HPDE6-E6E7 (cell line): ENCODE results near the gene NDUFS8.

Source experiments
- DNase-seq: peaks from one replicate; pipeline ENCODE4 v3.0.0; 2011; ENCODE audit warnings: missing footprints; ENCODE audit errors: extremely low spot score

The NDUFS8 gene

DNA sequence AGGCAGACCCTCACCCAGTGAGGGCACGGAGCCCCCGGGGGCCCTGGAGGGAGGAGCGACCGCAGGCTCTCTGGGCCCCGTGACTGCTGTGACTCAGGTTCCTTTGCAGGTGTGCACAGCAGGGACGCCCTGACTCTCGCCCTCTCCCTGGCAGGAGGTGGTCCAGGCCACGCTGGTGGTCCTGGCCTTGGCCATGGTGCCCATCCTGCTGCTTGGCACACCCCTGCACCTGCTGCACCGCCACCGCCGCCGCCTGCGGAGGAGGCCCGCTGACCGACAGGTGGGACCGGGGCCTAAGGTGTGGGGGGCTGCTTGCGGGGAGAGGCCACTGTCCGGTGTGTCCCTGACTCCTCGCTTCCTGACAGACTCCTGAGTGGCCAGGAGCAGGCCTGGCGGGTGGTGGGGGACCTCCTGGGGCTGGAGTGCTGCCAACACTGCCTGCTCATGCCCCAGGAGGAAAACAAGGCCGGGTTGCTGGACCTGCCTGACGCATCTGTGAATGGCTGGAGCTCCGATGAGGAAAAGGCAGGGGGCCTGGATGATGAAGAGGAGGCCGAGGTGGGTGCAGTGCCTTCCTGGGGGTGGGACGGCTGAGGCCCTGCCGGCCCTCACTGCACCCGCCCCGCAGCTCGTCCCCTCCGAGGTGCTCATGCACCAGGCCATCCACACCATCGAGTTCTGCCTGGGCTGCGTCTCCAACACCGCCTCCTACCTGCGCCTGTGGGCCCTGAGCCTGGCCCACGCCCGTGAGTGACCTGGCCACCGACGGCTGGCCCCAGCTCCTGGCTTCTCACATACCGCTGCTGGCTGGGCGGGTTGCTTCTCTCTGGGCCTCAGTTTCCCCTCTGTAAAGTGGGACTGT lies 19.3 kb downstream of the NDUFS8 start:
- DNase-seq = no peak

DNA sequence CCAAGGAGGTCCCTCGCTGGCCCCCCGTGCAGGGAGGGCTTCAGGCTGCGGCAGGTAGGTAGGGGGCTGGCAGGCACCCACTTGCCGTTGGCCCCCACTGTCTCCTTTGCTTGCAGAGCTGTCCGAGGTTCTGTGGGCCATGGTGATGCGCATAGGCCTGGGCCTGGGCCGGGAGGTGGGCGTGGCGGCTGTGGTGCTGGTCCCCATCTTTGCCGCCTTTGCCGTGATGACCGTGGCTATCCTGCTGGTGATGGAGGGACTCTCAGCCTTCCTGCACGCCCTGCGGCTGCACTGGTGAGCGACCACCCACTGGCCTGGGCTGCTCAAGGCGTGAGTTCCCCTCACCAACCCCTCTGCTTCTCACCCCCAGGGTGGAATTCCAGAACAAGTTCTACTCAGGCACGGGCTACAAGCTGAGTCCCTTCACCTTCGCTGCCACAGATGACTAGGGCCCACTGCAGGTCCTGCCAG lies 19.9 kb downstream of the NDUFS8 start:
- no peak for DNase-seq

DNA sequence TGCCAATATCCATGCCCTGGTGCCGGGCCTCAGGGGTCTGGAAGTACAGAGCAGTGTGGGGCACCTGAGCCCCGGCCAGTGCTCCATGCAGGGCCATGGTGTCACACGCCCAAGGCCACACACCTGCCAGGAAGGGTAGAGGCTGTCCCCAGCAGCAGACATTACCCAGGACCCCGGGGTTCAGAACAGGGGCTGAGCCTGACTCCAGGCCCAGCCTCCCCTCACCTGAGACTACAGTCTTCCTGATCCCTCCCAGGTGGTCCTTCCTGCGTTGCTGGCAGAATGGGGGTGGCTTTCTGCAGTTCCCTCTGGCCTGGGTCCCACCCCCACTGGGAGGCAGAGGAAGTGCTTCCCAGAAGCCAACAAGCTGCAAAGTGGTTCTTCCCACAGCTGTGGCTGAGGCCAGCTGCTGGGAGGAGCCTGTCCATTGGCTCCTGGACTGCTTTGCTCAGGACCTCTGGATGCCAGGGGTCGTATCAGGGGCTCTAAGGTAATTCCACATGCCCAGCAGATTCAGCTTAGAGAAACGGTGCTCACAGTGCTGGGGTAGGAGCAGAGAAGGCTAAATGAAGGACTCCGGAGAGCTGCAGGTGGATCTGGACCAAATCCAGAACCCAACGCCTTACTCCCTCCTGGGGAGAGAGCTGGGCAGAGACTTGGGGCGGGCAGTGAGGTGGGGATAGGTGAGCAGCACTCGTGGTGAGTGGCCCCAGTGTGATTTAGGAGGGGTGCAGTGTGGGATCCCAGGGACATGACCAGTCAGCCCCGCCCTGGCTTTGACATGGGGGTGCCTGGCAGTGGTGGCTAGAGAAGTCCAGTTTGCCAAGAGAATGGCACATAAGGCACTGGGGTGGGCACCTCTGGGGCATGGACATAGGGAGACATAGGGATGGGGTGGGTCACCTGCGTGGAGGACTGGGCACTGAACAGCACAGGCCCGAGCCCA lies 21.0 kb downstream of the NDUFS8 start:
- DNase-seq = no peak

DNA sequence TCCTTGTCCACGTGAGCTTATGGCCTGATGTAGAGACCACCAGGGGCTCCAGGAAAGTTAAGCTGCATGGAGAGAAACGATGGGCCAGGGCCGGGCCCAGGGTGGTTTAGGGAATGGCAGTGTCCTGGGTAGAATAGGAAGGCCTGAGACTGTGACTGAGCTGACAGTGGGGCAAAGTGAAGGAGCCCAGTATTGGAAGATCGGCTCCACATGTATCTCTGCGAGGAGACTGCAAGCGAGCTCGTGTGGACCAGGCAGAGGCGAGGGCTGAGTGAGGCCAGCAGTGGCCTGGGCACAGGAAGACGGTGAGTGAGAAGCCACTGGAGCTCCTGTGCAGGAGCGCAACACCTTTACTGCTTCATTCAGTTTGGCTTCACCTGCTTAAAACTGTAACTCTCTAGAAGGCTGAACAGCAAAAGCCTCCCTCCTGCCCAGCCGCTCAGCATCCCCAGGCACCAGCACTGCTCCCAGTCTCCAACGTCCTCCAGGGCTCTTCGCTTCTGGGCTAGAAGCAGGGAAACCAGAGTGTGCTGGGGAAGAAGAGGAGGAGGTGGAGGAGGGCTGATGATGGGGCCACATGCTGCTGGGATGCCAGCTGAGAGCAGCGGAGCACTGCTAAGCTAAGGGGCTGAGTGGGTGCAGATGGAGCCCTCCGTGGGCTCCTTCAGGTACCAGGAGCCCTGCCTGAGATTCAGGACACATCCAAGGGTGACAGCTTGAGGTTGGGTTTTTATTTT lies 21.8 kb downstream of the NDUFS8 start:
- no peak for DNase-seq

DNA sequence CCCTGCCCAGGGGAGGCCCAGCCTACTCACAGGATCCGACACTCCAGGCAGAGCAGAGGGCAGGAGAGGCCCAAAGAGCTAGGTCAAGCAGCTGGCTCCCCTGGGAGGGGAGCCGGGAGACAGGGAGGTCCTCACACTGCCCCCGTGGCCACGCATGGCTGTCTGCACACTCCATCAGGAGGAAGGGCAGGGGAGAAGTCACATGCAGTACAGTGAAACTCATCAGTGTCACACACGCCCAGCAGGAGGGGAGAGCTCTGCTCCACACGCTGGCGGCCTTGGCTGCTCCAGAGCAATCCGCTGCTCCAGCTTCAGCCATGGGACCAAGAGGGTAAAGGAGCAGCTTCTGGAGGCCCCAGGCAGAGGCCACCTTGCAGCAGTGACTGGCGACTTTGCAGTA lies 22.6 kb downstream of the NDUFS8 start:
- DNase-seq = no peak

DNA sequence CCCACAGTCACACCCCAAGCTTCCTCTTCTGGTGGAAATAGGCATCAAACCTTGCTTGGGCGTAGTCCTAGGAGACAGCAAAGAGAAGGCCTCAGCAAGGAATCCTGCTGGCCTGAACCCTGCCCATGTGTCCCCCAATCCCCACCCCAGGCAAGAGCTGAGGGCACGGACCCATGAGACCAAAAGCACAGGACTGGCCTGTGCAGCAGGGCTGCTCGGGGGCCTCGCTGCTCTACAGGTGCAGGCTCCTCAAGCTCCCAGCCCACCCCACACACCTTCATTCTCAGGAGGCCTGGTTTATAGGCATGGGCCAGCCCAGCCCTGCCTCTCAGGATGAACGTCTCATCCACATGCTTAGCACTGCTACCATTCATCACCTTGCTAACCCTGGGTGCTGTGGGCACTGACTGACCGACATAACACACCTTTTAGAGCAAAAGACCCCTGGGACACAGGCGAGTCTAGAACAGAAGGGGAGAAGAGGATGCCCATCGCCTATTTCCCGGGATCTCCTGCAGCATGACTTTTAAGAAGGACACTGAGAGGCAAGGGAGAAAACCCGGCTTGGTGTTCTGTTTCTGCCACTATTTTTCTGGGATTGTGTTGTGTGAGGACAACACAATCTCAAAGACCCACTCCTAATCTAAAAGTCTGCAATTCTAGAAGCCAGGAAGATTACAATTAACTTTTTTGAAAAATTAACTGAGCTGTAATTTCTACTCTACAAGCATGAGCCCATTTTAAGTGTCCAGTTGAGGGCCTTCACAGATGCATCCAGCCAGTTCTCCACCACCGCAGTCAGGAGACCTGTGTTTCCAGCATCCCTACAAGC lies 23.7 kb downstream of the NDUFS8 start:
- no peak for DNase-seq

DNA sequence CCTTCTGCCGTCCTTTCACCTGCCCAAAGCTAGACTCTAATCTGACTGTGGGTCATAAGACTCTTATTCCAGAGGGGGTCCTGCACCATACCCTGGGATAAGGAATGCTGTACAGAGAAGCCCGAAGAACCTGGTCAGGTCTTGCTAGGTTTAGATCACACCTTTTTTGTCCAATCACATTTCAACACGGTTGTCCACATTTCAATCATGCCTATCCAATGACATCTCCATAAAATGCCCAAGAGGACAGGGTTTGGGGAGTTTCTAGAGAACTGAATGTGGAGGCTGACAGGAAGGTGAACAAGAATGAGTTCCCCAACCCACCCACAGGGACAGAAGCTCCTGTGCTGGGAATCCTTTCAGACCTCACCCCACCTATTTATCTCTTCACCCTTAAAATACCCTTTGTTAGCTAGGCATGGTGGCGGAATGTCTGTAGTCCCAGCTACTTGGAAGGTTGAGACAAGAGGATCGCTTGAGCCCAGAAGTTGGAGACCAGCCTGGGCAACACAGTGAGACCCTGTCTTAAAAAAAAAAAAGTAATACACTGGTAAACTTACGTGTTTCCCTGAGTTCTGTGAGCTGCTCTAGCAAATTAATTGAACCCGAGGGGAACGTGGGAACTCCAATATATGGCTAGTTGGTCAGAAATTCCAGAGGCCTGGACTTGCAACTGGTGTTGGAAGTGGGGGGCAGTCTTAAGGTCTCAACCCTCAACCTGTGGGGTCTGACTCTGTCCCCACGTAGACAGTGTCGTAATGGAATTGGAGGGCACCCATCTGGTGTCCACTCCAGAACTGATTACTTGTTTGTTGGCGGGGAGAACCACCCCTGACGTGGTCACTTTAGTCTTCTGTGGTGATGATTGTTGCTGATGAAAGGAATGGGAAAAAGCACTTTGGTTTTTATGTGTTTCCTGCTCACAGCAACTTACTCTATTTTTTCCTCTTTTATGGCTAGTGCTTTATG lies 26.1 kb downstream of the NDUFS8 start:
- no peak for DNase-seq

DNA sequence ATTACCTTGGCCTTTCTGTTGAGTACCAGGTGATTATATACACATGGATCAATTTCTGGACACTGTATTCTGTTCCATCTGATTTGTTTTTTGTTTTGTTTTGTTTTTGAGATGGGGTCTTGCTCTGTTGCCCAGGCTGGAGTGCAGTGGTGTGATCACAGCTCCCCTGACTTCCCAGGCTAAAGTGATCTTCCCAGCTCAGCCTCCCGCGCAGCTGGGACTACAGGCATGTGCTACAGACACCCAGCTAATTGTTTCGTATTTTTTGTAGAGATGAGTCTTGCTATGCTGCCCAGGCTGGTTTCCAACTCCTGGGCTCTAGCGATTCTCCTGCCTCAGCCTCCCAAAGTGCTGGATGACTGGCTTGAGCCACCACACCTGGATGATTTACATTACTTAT lies 27.3 kb downstream of the NDUFS8 start:
- DNase-seq = no peak

DNA sequence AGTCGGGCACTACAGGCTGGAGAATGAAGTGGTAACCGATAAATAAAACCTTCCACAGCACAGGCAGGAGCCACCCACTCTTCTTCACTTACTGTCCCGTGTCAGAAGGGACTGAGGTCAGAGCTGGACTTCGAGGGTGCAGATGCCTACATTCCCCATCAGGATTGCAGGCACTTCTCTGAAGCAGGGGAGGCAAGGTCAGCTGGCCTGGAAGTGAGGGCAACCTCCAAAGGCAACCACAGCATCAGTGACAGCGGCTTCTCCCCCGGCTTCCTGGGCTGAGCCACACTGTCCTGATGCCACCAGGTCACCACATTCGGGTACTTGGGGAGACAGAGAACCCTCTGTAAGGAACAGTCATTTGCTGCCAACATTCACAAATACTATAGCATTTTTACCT lies 31.0 kb downstream of the NDUFS8 start:
- no peak for DNase-seq

DNA sequence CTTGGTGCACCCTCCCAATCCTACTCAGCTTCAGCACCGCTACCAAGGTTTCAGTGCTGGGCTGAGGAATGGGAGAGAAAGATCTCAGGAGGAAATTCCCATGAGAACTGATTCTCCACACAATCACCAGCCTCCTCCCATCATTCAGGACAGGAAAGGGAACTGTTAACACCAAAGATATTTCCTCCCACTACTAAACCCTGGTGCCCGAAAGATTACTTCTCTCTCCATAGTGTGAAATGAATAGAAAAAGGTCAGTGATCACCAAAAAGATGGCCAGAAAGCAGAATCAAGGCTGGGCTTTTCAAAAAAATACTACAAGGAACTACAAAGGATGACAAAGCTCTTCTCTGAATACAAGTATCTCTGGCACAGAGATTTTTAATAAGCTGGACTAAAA lies 34.4 kb downstream of the NDUFS8 start:
- no peak for DNase-seq

DNA sequence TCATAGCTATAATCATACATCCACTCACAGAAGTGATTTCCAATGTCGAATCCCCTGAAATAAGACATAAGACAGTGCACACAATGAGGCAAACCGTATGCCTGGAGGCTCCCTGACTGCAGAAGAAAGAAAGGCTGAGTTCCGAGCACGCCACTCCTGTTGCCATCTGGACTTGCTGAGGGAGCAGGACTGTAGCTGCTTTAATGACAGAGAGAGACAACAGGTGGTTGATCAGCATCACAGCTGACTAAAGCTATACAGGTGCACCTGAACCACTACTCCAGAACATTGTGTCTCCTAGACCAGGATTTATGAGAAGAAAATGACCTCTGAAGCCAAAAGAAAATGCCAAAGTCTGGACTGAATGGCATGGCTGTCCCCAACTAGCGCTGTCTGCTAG lies 35.4 kb downstream of the NDUFS8 start:
- DNase-seq = no peak

DNA sequence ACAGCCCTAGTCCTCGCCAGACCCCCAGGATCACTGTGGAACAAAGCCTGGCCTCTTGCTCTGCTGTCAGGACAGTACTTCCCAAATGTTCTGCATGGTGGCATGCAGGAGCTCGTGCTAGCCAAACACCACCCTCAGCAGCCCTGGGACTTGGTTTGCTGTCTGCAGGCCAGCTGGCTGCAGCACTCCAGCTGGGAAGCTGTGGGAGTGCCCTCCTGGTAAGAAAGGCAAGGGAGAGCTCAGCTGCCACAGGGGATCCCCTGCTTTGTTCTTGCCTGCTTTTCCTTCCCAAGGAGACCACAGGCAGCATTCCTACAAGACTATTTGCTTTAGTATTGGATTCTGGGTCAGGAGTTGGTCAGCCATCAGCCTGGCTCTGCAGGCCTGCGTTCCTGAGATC lies 36.3 kb downstream of the NDUFS8 start:
- DNase-seq = no peak

DNA sequence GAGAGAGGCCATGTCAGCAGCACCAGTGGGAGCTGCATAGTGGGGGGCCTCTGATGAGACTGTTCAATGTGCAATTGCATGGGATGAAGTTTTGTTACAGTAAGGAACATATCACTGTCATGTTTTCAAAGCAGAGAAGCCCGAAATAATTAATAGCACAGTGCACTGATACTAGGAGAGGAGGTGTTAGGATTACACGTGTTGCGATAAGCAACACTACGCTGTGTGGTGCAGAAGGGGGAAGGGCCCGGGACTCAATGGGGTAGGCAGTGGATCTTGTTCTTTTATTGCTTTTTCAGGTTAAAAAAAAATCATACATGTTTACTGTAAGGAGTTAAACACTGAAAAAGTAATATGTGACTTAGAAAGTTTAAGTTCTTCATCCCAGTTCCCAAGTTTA lies 37.5 kb downstream of the NDUFS8 start:
- DNase-seq = no peak

DNA sequence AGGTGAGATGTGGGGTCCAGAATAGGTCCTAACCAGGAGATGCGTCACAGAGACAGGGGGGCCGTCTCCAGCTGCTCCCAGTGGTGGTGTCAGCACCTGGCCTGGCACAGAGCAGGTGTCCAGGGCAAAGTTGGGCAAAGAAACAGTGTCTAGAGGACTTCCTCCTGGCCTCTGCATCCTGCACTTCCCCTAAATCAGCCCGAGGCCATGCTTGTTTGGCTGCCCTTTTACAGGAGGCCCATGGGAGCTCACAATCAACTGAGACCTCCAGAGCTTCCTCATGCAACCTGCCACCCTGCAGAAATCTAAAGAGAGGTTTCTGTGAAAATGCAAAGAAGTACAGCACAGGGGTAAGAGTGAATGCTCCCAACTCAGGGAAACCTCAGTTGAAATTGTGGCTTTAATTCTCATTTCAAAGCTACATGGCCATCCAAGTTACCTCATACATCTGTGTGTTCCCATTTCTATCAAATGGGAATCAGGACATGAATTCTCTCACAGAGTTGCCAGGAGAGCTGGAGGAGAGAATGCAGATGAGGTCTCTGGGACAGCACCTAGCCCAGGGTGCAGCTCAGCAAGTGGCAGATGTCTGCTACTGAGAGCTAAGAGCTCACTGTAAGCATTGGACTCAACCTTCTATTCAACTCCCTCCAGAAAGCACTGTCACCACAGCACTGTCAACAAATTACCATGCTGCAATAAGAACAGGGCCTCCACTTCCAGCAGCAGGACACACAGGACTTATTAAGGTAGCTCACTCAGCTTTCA lies 41.0 kb downstream of the NDUFS8 start:
- DNase-seq = no peak

DNA sequence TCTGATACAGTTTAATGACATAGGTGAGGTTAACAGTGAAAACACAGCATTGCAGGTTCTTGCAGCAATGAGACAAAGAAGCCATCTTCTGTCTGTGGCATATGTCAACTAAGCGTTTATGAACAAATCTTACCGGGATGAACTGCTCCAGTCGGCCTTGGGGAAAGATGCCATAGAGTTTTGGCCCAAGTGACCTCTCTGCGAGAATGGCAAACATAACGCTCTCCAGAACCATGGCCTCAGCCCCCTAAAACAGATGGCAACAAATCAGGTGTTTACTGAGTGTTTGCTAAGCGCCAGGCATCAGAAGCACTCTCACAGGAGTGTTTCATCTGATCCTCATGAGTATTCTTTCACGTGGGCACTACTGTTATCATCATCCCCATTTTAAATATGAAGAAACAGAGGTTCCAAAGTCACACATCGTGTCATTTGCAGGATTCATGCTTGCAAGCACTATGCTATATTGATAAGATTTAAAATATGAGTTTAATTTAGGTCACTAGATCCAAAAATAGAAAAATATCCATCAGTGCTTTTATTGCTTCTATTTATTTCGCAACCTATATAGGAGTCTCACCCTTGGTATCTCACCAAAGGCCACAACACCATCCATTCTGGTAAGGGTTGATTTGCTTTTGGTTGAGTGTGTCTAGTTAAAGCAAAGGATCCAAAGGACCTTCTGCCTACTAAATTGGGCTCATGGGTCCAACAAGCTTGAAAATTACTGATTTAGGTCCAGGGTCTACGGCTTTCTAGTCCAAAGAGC lies 44.3 kb downstream of the NDUFS8 start:
- no peak for DNase-seq

DNA sequence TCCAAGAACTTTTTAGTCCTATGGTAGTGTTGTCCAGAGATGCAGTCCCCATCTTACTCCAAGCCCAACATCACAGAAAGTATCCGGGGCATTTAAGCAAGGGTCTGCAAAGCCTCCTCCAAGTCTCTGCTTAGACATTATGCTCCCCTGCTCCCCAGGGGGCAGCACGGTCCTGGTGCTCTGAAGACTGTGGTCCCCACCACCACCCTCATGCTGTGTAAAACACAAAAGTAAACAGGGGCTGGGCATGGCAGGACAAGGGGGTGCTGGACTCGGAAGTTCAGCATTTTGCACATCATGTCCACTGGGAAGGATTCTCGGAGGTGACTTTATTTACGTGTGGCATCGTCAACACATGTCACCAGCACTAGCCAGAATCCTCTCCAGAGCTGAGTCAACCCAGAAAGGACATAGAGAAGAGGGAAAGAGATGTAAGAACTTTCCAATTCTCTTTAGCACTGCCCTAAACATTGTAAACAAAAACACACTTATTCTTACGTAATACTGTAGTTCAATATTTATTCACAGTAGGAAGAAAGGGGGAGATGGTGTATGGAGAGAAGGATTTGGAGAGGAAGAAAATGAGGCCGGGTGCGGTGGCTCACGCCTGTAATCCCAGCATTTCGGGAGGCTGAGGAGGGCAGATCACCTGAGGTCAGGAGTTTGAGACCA lies 46.0 kb downstream of the NDUFS8 start:
- no peak for DNase-seq

DNA sequence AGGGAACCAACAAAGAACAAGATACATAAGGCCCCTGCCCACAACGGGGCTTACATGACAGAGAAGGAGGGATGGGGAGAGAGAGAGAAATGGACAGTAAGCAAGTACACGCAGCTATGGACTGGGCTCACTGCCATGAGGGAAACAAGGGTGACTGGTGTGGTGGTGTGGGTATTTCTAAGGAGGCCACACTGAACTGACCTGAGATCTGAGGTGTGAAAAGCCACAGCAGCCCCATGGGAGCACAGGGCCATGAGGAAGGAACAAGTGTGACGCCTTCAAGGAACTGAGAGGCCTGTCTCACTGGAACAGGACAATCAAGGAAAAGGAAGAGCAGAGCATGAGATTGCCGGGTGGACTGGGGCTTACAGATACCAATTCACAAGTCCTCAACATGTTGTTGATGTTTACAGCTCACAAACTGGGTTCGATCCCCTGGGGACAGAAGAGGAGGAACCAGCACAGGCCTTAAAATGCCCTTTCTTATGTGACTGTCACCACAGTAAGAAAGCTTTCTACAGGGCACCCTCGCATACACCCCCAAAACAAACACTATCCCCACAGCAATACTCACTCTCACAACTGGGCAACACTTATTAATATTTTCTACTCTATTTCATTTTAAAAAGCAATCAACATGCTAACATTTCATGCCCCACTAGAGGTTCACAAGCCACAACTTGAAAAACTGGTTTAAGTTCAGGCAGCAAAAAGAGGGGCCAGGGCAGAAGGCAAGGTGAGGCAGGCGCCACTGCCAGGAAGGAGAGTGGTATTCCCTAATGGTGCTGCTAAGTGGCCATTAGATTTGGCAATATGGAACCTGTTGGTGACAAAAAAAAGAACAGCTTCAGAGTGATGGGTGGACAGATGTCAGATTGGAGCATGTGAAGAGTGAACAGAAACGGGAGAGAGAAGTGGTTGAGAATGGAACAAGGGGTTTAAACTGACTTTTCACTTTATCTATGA lies 47.4 kb downstream of the NDUFS8 start:
- no peak for DNase-seq
